DLD1 (cell line): ENCODE data around the gene P2RY8.
"Not testable (repeated sequence)": the region's sequence is repeated elsewhere in the genome, so short reads cannot be mapped to it uniquely, and the experiment has no call there.

Experiments
- in situ Hi-C: cut with HindIII; loops from 2 replicates; pipeline ENCODE4 v1.10.0; 2017; ENCODE audit warnings: low sequenced_read_pairs

The P2RY8 gene

GRCh38 chrX:1545776-1546408 lies 8.9 kb upstream of the P2RY8 start:
- in situ Hi-C loops: no loop called here

GRCh38 chrX:1542994-1543725 lies 6.2 kb upstream of the P2RY8 start:
- in situ Hi-C loops: no loop called here

GRCh38 chrX:1539146-1539545 lies 2.2 kb upstream of the P2RY8 start:
- in situ Hi-C loops: not testable (repeated sequence)

- in situ Hi-C loops: not testable (repeated sequence)
Observed at GRCh38 chrX:1537716-1538090, 718 bp upstream of the P2RY8 start.

- in situ Hi-C loops: no loop called here
Observed at GRCh38 chrX:1536712-1537030, 314 bp downstream of the P2RY8 start.

GRCh38 chrX:1535241-1536041 lies 1.5 kb downstream of the P2RY8 start:
- in situ Hi-C loops: no loop called here

GRCh38 chrX:1534301-1535168 lies 2.5 kb downstream of the P2RY8 start:
- in situ Hi-C loops: no loop called here

GRCh38 chrX:1533058-1533457 lies 3.9 kb downstream of the P2RY8 start:
- in situ Hi-C loops: no loop called here

- in situ Hi-C loops: no loop called here
Observed at GRCh38 chrX:1531096-1531890, 5.7 kb downstream of the P2RY8 start.

- in situ Hi-C loops: no loop called here
Observed at GRCh38 chrX:1529756-1530155, 7.2 kb downstream of the P2RY8 start.

GRCh38 chrX:1529328-1529727 lies 7.7 kb downstream of the P2RY8 start:
- in situ Hi-C loops: no loop called here

GRCh38 chrX:1528884-1529203 lies 8.1 kb downstream of the P2RY8 start:
- in situ Hi-C loops: no loop called here

GRCh38 chrX:1528186-1528883 lies 8.7 kb downstream of the P2RY8 start:
- in situ Hi-C loops: no loop called here

GRCh38 chrX:1527457-1527856 lies 9.5 kb downstream of the P2RY8 start:
- in situ Hi-C loops: no loop called here

- in situ Hi-C loops: no loop called here
Observed at GRCh38 chrX:1526565-1526964, 10.4 kb downstream of the P2RY8 start.

- in situ Hi-C loops: no loop called here
Observed at GRCh38 chrX:1525583-1526355, 11.2 kb downstream of the P2RY8 start.

- in situ Hi-C loops: no loop called here
Observed at GRCh38 chrX:1524874-1525582, 12.0 kb downstream of the P2RY8 start.

GRCh38 chrX:1522905-1523304 lies 14.1 kb downstream of the P2RY8 start:
- in situ Hi-C loops: not testable (repeated sequence)
